ENCODE measurements around the gene MCM8. TPM values are rescaled to one million over a fixed set of nuclear protein-coding genes. Genes with fewer than 3 reads are reported as not detected.
A peak's percentile ranks its signal among the peaks of the same experiment; 100 is the strongest.

MCM8 gene
- total and polyA plus RNA-seq, 7 donors: 1.8 to 8.0 (median 5.6) TPM

DNA sequence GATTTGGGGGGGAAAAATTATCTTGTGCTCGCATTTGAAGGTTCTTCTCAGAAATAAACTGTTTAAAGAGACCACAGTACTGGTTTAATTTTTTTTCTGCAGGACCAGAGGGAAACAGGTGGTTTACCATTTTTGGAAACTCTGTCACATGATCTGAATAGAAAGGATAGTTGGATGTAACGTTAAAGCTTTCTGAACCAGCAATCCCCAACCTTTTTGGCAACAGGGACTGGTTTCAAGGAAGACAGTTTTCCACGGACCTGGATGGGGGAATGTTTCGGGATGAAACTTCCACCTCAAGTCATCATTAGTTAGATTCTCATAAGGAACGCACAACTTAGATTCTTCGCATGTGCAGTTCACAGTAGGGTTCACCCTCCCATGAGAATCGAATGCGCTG lies 50.4 kb downstream of the MCM8 start:
- intact Hi-C loops (cut with DNase I): no loop called here
- Histone ChIP-seq H3K4me1 (peaks cover 0 to 6% (median 2%) of the 10 kb centered on the region in 4 donors), H3K36me3 (peaks cover 0 to 2% (median 0%) of the 10 kb centered on the region in 4 donors), H3K9me3 (no peaks in the 10 kb centered on the region), H3K27ac (no peak overlapping the region), H3K27me3 (no peaks in the 10 kb centered on the region), H3K4me3 (no peak overlapping the region)
- WGBS, 2 donors: 66 to 89% methylated on average over 8 of the region's 8 CpGs
- no peak for DNase-seq
- TF ChIP-seq, protein P1, sequence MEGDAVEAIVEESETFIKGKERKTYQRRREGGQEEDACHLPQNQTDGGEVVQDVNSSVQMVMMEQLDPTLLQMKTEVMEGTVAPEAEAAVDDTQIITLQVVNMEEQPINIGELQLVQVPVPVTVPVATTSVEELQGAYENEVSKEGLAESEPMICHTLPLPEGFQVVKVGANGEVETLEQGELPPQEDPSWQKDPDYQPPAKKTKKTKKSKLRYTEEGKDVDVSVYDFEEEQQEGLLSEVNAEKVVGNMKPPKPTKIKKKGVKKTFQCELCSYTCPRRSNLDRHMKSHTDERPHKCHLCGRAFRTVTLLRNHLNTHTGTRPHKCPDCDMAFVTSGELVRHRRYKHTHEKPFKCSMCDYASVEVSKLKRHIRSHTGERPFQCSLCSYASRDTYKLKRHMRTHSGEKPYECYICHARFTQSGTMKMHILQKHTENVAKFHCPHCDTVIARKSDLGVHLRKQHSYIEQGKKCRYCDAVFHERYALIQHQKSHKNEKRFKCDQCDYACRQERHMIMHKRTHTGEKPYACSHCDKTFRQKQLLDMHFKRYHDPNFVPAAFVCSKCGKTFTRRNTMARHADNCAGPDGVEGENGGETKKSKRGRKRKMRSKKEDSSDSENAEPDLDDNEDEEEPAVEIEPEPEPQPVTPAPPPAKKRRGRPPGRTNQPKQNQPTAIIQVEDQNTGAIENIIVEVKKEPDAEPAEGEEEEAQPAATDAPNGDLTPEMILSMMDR (IDR thresholded peaks at IDR 0.05): no peak
- TF ChIP-seq POLR2A (IDR thresholded peaks at IDR 0.05) (no peak), EP300 (IDR thresholded peaks at IDR 0.05) (no peak), POLR2AphosphoS5 (IDR thresholded peaks at IDR 0.05) (no peak)

DNA sequence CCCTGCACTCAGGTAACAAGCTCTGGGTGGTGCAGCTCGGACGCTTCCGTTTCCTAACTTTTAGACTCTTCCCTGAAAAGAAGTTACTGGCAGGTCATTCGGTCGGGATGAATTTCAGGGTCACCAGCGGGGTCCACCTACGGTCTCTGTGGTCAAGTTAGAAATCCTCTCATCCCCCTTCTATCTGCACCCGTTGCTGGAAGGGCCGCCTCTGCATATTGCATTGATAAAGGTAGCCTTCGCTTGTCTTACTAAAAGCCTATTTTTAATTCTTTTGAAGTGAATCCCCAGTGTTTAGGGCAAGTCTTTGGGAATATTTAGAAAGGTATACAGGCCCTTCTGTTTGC lies 56.1 kb downstream of the MCM8 start:
- peaks cover 0 to 31% (median 26%) of the 10 kb centered on the region in 4 donors for H3K4me1 ChIP-seq
- peak overlapping the region; percentile 52 to 94 (median 74) for H3K4me3 ChIP-seq
- peak overlapping the region; percentile 84 to 94 (median 87) for H3K27ac ChIP-seq
- WGBS, 2 donors: 0 to 1% methylated on average over 10 of the region's 10 CpGs
- no peak for DNase-seq
- H3K36me3 ChIP-seq: peaks cover 0 to 16% (median 11%) of the 10 kb centered on the region in 4 donors
- no peaks in the 10 kb centered on the region for H3K27me3 ChIP-seq
- intact Hi-C loops (cut with DNase I): no loop called here
- H3K9me3 ChIP-seq: no peaks in the 10 kb centered on the region
- TF ChIP-seq, protein P1 (IDR thresholded peaks at IDR 0.05): no peak
- TF ChIP-seq POLR2A (IDR thresholded peaks at IDR 0.05) (no peak), EP300 (IDR thresholded peaks at IDR 0.05) (no peak), POLR2AphosphoS5 (IDR thresholded peaks at IDR 0.05) (no peak)

DNA sequence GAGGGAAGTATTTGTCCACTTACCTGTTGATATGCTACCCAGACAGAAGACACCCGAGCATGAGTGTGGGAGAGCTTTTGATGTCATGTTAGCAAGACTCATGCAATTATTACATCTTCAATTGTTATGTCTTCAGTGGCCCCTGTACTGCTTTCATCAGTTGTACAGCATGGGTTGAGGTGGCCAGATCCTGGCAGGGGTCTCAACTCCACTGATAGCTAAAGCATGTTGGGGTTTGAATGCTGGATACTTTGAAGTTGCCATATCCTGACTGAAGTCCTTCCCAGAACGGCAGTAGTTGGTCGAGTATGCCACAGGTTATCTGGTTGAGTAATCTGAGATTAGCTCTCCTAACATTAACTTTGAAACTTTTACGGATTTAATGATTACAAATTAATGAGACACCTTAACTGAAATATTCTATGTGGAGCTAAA lies 56.7 kb downstream of the MCM8 start:
- peak overlapping the region; percentile 52 to 94 (median 74) for H3K4me3 ChIP-seq
- TF ChIP-seq POLR2AphosphoS5 (IDR thresholded peaks at IDR 0.05) (no peak), POLR2A (IDR thresholded peaks at IDR 0.05) (no peak), EP300 (IDR thresholded peaks at IDR 0.05) (no peak)
- TF ChIP-seq, protein P1 (IDR thresholded peaks at IDR 0.05): no peak
- no peaks in the 10 kb centered on the region for H3K27me3 ChIP-seq
- H3K9me3 ChIP-seq: no peaks in the 10 kb centered on the region
- H3K36me3 ChIP-seq: peaks cover 0 to 22% (median 11%) of the 10 kb centered on the region in 4 donors
- 3 to 17% methylated on average over 4 of the region's 4 CpGs for WGBS, 2 donors
- peak overlapping the region in 3 of 4 donors; percentile 1 to 84 (median 66) for H3K27ac ChIP-seq
- peaks cover 0 to 31% (median 26%) of the 10 kb centered on the region in 4 donors for H3K4me1 ChIP-seq
- intact Hi-C loops (cut with DNase I): no loop called here
- no peak for DNase-seq

DNA sequence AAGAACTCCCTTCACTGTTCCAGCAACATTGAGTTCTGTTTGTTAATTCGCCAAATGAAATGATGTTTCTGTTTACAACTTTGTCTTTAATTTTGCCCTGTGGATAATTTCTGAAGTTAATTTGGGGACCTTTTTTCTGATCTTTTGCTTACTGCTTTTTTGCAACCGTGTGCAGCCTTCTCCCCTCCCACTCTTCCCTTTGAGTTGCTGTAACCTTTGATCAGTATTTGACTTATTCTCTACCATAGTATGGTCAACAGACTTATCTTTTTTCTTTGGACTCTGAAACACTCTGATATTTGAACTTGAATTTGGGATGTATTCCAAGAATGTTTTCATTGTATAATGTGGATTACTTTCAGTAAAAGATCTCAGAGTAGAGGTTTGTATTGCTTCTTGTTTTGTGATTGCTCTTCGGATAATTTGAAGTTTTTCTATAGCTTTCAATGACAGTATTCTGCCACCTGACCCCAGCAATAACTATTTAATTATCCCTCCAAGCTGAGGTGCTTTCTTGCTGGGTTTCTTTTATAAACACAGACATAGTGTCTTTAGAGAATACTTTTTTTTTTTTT lies 57.2 kb downstream of the MCM8 start:
- peaks cover 0 to 25% (median 11%) of the 10 kb centered on the region in 4 donors for H3K36me3 ChIP-seq
- WGBS, 2 donors: 9 to 45% methylated on average over 3 of the region's 3 CpGs
- H3K27me3 ChIP-seq: no peaks in the 10 kb centered on the region
- intact Hi-C loops (cut with DNase I): no loop called here
- peak overlapping the region; percentile 52 to 94 (median 74) for H3K4me3 ChIP-seq
- H3K4me1 ChIP-seq: peaks cover 0 to 31% (median 26%) of the 10 kb centered on the region in 4 donors
- DNase-seq: no peak
- TF ChIP-seq EP300 (IDR thresholded peaks at IDR 0.05) (no peak), POLR2A (IDR thresholded peaks at IDR 0.05) (no peak), POLR2AphosphoS5 (IDR thresholded peaks at IDR 0.05) (no peak)
- TF ChIP-seq, protein P1 (IDR thresholded peaks at IDR 0.05): no peak
- peak overlapping the region in 3 of 4 donors; percentile 35 to 66 (median 50) for H3K27ac ChIP-seq
- H3K9me3 ChIP-seq: no peaks in the 10 kb centered on the region

Data from sigmoid colon (tissue), 7 donors.